ENCODE measurements around the gene ERBB4.
"Not testable (repeated sequence)": the region's sequence is repeated elsewhere in the genome, so short reads cannot be mapped to it uniquely, and the experiment has no call there.

ERBB4 gene

DNA sequence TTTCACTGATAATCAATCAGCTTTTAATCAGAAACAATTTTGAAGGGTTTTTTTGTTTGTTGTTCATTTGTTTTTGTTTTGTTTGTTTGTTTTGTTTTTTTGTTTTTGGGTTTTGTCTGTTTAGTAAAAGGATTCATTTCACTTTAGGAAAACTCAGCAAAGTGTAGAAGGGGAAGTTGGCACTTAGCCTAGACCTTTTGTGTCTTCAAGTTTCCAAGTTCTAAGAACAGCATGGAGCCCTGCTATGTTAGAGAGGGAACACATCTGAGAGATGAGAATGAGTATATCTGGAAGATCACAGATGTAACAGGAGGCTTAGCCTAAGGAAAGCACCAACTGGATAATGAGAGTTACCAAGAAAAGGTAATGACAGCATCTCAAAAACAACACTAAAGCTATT lies 501.5 kb downstream of the ERBB4 start:
- no peak for FAIRE-seq

DNA sequence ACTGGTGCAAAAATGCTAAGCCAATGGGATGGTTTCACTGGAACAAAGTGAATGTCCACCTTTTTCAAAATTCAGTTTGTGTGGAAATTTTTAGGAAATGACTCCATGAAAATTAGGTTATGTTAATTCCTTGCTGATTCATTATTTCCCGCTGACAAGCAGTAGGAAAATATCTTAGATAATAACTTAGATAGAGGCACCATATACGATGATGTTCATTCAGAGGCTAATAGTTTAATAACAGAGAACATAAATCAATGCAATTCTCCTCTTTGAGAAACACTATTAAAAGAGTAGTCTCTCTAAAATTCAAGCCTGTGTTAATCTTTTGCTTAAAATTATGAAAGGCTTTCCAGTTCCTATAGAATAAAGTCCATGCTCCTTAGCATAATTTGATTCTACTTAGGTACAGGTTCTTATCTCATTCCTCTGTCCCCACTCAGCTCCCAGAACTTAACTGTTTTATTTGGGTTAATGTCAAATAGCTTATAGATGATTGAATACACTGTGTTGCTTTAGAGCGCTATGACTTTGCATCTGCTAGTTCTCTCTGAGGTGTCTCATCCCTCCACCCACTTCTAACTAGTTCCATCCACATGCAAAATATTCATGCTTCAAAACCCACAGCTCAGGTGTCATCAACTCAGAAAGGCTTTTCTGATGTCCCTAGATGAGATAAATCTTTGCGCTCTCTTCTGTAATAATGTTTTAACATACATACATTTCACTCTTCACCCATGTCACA lies 503.6 kb downstream of the ERBB4 start:
- no peak for FAIRE-seq

DNA sequence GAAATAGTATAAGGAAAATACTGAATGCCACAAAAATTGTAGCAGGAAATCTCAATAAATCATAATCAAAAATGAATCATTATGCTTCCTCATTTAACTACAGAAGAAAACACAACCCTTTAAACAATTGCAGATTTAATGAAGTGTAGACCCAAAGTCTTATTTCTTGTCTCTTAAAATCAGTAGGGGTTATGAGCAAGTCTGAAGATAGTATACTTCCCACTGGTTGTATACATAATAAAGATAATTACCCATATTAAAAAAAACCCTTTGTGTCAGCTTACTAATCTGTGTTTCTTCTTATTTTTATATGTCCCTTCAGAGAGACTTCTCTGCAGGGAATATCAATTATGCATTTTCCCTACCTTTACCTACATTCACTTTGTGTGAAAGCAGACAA lies 504.7 kb downstream of the ERBB4 start:
- FAIRE-seq = no peak

DNA sequence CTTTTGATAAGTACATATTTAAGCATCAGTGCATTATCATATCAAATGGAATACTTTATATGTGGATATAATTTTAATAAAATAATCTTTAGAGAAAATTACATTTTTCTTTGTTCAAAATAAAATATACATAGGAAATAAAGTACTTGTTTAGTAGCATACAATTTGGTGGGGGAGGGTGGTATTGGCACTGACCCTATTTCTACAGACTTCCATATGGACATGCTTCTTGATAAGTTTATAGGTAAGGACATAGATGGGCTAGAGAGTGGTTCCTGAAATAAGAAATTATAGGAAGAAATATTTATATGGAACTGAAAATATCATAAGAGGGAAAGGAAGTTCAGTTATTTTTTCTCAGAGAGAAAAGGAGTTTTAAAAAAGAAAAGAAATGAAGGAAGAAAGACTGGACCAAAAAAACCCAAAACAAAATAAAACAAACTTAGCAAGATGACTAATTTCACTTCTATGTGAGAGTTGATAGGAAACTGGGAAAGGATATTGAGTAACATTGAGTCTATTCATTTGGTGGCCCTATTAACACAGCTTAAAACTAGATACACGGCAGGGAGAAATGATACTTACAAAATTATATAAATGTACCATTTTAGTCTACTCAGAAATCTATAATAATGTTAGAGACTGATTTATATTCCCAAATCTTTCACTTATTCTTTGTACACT lies 505.9 kb downstream of the ERBB4 start:
- no peak for FAIRE-seq

DNA sequence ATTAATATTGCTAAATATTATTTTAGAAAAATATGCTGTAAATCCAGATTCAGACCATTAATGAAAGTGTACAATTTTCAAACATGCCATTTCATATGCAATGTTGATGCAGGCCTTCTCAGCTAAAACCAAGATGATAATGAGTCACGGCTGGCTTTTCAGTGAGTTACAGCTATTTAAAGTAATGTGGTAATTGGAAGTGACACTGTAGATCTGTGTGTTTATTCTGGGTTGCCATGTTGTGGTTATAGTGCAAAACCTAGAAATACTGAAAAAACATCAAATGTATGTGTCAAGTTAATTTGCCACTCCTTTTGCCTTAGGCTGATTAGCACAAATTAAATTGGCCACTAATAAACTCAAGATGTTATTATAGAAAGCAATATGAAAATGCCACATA lies 506.6 kb downstream of the ERBB4 start:
- FAIRE-seq = no peak

DNA sequence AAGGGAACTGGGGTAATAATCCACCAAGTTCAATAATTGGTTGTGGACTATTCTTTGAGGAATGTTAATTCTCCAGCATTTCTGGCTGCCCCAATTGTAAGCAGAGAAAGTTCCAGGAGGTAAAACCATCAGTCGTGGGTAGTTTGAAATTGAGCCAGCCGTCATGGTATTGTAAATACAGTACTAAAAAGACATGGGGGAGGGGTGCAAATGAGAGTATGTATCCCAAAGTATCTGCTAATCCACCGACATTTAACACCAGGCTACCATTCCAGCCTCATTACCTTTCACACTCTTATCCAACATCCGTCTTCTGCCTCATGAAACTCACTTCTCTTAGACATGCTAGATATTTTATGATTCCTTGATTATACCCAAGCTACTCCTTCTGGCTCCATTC lies 507.9 kb downstream of the ERBB4 start:
- FAIRE-seq = no peak

DNA sequence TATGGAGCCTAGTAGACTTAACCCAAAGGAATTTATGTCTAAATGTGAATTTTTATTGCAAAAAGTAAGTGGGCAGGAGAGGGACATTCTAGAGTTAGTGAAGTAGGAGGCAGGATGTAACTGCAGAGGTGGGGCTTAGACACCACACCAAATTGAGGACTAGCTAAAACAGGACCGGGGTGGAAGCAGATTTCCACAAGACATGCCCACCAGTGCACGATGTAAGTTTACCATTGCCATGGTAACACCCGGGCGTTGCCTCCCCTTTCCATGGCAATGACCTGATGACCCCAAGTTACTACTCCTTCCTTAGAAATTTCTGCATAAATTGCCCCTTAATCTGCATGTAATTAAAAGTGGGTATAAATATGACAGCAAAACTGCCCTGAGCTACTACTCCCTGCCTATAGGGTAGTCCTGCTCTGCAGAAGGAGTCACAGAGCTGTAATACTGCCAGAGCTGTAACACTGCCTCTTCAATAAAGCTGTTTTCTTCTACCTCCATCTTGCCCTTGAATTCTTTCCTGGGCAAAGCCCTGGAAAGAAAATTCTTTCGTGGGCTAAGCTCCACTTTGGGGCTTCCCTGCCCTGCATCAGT lies 509.7 kb downstream of the ERBB4 start:
- no peak for FAIRE-seq

DNA sequence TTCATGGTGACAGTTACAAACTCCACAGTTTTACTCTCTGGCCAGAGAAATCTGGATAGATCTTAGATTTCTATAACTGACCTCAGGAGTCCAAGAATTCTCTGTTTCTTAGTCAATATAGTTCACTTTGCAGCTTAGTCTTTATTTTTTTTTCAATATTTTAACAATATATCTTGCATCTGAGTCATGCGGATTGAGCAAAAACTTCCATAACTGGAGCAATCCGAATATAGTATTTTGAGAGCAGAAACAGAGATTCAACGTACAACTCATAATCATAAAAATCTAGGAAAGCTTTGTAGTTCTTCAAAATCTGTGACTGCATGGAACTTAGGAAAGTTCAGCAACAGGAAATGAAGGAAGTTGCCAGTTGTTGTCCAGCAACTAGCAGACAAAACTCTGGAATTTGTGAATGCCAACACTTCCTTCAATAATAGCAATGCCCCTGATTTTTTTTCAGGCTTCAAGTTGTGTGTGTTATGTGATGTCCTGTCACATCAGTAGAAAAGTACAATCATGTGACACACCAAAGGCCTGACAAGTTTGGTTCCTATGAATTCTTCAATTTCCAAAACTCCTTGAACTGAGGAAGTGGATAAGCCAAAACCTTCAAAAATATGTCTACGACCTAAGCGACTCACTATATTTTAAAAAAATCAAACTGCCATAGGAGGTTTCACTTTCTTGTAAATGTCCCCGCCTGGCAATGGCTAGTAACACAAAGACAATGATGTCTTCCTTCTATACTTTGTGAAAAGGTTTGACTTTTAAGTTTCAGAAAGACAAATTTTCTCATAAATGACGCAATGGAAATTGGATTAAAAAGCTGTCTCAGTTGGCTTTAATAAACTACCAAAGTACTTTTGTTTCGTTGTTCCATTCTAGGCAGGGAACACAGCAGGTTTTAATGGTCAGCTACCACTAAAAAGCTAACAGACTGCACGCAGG lies 510.6 kb downstream of the ERBB4 start:
- no peak for FAIRE-seq

DNA sequence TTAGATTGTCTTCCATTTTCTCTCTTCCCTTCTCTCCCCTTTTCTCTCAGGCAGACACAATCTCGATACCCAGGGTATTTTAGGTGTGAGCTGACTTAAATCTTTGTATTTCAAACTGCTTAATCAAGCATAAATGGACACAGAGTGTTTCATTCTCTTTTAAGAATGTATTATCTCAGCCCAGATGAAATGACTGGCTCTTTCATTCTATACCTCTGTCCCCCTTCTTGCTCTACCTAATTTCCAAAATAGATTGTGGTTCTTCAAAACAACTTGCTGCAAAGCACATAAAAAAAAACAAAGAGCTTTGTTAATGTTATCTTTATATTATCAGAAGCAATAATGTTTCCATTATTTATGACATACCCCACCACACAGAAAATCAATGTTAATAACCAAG lies 514.6 kb downstream of the ERBB4 start:
- no peak for FAIRE-seq

DNA sequence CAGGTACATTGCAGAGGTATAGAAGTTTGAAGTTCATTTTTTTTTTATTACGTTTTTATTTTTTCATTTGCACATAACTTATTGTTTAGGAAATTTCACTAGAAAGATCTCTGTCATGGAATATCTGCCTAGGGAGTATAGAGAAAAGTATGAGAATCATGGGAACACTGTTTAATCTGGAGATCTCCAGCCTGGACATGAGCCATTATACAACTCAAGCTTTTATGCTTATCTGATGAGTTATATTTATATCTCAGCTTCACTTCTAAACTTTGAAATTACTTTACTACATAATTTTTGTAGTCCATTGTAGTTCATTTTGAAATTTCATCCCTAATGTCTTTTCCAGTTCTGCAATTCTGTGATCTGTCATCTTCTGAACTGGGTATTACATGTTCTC lies 515.6 kb downstream of the ERBB4 start:
- no peak for FAIRE-seq

DNA sequence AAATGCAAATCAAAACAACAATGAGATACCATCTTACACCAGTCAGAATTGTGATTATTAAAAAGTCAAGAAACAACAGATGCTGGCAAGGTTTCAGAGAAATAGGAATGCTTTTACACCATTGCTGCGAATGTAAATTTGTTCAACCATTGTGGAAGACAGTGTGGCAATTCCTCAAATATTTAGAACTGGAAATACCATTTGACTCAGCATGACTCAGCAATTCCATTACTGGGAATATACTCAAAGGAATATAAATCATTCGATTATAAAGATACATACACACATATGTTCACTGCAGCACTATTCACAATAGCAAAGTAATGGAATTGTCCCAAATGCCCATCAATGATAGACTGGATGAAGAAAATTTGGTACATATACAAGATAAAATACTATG lies 516.7 kb downstream of the ERBB4 start:
- FAIRE-seq = no peak

DNA sequence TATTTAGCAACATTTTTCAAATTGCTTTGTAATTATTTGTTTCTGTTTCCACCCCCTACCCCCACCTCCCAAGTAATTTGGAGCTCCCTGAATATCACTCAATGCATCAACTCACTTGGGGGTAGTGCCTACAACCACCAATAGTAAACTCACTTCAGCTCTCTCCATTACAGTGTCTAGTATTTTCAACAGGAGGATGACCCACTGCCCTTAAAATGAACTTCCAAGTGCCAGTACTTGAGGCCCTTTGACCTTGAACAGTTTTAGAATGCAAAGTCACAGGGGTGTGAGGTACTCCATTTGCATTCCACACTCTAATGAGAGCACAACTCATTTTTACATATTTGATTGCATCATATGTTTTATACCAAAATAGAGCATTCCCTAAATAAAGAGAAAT lies 523.0 kb downstream of the ERBB4 start:
- FAIRE-seq = no peak

DNA sequence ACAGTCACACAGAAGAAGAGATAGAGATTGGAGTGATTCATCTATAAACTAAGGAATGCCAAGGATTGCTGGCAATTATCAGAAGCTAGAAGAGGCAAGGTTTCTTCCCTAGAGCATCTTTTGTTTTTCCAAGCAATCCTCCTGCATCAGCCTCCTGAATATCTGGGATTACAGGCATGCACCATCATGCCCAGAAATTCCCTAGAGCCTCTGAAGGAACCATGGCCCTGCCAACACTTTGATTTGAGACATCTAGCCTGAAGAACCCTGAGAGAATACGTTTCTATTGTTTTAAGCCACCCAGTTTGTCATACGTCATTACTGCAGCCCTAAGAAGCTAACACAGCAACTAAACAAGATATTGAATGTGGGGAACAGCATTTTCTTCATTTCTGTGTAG lies 525.0 kb downstream of the ERBB4 start:
- FAIRE-seq = no peak

DNA sequence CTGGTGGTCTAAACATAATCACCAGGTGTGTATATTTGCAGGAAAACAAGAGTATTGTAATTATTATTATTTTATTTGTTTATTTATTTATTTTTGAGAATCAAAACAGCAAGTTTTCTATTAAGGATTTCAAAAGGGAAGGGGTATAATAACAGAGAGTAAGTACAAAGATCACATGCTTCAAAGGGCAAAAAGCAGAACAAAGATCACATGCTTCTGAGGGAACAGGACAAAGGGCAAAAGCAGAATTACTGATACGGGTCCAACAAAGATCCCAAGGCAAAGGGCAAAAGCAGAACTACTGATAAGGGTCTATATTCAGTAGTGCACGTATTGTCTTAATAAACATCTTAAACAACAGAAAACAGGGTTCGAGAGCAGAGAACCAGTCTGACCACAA lies 528.3 kb downstream of the ERBB4 start:
- not testable (repeated sequence) for FAIRE-seq

DNA sequence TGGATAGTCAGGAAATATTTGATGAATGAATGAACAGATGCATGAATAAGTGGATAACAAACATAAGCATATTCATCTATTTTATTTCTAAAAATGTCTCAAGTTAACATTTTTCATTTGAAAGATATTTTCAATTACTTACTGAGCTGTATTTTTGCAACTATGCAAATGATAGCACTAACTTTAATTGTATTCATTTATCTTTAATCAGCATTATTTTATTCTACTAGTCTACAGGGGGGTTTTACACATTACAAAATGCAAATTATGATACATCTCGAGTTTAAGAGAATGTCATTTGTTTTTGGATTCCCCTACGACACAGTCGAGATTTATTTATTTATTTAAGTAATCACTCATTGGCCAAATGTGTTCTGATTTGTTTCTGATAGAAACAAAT lies 530.6 kb downstream of the ERBB4 start:
- FAIRE-seq = no peak

DNA sequence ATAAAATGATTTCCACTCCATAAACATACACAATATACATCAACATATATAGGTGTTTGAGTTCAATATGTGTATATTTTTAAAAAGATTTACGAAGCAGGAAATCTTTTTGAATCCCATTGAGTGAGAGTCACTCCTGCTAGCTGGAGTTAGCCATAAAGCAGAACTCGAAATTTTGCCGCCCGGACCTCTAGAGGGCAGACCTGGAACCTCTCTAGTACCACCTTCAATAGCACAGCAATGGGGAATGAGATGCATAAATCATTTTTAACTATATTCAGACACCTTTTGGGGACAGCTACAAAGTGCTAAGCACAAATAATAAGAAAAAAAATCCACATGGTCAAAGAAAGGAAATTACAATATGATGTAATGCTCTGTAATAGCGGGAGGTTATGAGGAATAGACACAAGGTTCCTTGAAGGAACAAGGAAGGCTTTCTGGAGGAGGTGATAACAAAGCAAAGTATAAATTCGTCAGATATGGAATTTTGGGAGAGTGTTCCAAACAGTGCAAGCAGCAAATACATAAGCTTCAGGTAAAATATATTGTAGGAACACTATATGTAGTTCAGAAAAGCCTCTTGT lies 533.4 kb downstream of the ERBB4 start:
- peak; percentile 28 for FAIRE-seq

DNA sequence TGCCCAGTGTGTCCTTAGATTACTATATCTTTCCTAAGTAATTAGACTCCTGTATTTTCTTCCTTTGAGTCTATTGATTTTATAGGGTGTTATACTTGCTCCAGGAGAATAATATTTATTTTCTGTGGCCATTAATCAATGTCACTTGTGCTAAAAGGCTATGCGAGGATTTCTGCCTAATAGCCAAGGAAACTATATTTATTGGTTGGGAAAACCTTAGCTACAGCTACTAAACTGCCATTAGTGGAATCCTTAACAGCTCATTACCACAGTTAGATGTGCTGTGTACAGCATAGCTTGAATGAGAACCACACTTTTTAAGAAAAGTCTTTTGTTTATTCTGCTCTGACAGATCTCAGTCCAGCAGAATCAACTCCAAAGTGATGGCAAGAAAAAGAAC lies 537.3 kb downstream of the ERBB4 start:
- FAIRE-seq = no peak

DNA sequence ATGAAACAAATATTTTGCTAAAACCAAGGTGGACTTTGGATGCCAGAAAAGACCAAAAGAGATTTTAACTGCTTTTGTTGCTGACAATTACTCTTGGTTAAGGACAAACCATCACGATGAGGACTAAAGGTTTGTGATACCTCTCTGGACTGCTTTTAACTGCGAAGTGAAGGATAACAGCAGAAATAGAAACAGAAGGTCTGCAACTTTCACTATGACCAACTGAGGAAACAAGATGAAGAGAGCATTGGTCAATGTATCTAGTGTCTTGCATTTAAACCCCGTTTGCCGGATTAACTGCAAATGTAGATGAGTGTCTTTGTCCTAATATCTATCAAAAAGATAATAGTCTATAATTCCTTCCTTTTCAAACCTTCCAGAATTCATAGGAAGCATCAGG lies 541.7 kb downstream of the ERBB4 start:
- no peak for FAIRE-seq

DNA sequence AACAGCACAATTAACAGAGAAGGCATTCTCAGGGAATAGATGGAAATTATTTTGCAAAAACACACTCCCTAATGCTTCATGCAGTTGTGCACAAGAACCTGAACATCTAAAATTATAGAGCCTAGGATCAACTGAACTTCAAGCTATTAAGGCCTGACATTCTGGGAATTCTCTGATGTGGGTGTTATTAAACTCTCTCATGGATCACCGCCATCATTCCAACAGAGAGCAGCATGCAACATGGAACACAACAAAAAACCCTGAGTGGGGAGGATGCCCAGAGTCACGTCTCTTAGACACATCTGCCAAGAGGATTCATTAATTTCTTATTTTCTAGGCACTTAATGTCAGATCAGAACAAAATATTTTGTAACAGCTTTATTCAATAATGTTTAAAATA lies 543.8 kb downstream of the ERBB4 start:
- no peak for FAIRE-seq

DNA sequence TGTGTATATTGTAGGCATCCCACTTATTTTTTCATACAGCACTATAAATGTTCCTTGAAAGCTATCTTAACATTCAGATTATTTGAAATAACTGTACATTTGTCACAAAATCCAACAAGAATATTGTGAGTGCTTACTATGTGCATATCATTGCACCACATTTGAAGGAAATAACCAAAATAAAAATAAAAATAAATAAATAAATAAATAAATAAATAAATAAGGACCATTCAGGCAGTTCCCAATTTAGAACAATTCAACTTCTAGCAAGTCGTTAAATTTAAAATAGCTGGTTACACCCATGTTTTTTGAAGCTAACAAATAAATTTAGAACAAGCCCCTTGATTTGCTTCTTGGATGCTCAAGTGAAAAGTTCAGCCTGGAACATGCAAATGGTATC lies 548.3 kb downstream of the ERBB4 start:
- no peak for FAIRE-seq

DNA sequence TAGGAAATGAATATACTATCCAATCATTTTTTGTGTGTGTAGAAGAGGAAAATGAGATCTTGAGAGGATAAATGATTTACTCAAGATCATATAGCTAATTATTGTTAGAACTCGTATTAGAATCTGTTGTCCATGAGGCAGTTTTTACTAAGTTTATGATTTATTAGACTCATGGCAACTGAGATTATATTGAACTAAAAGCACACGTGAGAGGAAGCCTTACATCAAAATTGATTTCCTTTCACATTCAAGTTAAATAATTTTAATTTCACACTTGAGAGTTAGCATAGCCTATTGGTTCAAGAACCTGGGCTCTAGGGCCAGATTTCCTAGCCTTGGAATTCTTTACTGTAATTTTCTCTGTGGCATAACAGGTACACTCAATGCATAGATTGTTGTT lies 552.3 kb downstream of the ERBB4 start:
- FAIRE-seq = no peak

DNA sequence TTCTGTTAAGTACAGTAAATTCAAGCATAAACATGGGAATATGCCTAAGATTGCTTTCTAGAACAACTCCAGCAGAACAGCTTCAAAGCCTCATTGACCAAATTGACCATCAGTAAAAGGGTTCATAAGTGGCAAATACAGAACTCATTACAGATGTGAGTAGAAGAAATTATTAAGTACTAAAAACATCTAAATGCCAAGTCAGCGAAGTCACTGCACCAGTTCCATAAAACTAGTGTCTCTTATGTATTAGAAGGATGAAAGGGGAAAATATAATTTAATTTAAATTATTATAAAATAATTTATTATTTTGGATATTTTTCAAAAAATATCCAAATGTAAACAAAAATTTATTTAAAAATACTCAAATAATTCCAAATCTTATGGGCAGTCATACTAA lies 553.2 kb downstream of the ERBB4 start:
- FAIRE-seq = no peak

DNA sequence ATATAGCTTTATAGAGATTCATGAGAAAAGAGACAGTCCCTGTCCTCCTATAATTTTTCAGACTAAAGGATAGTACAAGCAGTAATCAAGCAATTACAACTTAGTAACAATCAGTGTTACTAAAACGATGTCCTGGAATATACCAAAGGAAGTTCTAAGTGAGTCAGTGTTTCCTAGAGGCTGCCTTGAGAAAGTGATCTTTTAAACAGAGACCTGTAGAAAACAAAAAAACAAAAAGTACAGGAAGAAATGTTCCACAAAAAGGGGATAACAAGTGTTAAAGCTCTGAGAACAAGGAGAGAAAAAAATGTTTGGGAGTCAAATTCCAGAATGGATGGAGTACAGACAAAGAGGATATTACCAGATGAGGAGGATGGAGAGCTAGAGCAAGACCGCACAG lies 556.4 kb downstream of the ERBB4 start:
- FAIRE-seq = no peak

Measured in TTC549 (cell line).